HFF-Myc (cell line): ENCODE data around the gene MEOX1.

Experiments used
- DNase-seq: peaks from one replicate; pipeline ENCODE4 v3.0.0-alpha.2; 2011; ENCODE audit warnings: low read depth; ENCODE audit errors: extremely low read depth
- H3K4me3 ChIP-seq: replicated peaks from 2 replicates; pipeline ENCODE4 v1.5.1; 2011; ENCODE audit warnings: low read depth, mild to moderate bottlenecking, control low read depth, low read length
- CTCF ChIP-seq: IDR thresholded peaks from 2 replicates; pipeline ENCODE4 v1.5.1; 2012; ENCODE audit warnings: mild to moderate bottlenecking, low read depth, low read length, control low read depth; ENCODE audit errors: missing control alignments

The MEOX1 gene

GRCh38 chr17:43625606-43626005 is 36.1 kb downstream of the MEOX1 start:
- TF ChIP-seq CTCF: no peak
- no peak for DNase-seq
- no peak overlapping the region for H3K4me3 ChIP-seq

DNA sequence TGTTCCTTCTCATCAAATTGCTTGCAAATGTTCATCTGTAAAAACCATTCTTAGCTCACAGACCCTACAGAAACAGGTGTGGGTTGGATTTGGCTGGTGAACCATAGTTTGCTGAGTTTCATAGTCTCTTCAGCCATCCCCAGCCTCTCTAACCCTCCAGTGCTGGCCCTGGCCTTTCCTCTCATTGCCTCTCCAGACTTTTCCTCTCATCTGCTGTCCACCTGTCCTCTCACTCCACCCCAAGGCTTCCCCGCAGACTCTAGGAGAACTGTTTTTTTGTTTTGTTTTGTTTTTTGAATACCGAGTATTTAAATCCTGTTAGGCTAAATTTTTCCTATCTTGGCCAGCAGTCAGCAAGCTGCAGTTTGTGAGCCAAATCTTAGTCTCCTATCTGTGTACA is 41.1 kb downstream of the MEOX1 start:
- DNase-seq: no peak
- H3K4me3 ChIP-seq: no peak overlapping the region
- no peak for TF ChIP-seq CTCF

DNA sequence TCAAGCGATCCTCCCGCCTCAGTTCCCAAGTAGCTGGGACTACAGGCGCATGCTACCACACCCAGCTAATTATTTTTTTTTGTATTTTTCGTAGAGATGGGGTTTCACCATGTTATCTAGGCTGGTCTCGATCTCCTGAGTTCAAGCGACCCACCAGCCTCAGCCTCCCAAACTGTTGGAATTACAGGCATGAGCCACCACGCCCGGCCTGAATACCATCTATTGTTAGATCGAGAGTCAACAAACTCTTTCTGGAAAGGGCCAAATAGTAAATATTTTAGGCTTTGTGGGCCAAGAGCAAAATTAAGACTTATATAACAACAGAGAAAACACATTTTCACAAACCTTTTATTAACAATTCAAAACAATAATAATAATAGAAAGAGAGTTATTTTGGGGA is 41.6 kb downstream of the MEOX1 start:
- no peak overlapping the region for H3K4me3 ChIP-seq
- no peak for TF ChIP-seq CTCF
- DNase-seq: no peak

- no peak for DNase-seq
- no peak overlapping the region for H3K4me3 ChIP-seq
- no peak for TF ChIP-seq CTCF
Measured at GRCh38 chr17:43619705-43620104, 42.0 kb downstream of the MEOX1 start.

- no peak for DNase-seq
- TF ChIP-seq CTCF: no peak
- no peak overlapping the region for H3K4me3 ChIP-seq
Measured at GRCh38 chr17:43618276-43618675, 43.4 kb downstream of the MEOX1 start.

DNA sequence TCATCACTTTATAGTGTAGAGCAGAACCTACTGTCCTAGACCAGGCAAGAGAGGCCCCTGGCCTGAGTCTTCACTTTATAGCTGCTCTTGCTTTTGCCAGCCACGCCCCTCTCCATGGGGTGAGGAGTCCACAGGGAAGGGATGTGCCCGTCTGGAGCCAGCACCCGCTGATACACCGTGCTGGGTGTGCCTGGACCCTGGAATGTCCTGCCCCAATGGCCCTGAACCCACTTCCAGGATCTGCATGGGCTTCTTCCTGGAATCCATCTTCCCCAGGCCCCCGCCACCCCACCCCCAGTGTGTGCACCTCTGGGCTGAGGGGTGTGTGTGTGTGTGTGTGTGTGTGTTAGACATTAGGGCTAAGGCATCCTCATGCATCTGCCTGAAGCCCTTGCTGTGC is 44.9 kb downstream of the MEOX1 start:
- TF ChIP-seq CTCF: no peak
- no peak for DNase-seq
- H3K4me3 ChIP-seq: no peak overlapping the region

DNA sequence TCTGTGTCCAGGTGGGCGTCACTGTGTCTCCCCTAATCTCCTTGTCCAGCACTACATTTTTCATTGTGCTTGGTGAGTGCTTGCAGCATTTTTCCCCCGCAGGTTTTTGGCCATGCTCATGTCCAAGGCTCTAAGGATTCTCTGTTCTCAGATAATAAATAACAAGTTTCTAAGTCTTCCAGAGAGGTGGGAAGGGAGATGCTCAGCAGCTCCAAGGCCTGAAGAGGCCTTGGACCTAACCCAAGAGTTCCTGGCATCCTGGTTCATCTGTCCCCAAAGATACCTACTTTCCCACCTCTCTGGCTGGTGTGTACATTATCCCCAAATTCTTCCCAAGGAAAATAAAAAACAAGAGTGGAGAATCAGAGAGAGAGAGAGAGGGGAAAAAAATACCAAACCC is 45.3 kb downstream of the MEOX1 start:
- no peak for DNase-seq
- no peak overlapping the region for H3K4me3 ChIP-seq
- TF ChIP-seq CTCF: no peak
